Activated CD8-positive, alpha-beta memory T cell treated with anti-CD3 and anti-CD28 coated beads, Interleukin-2, amount 10 ng/mL, durations not matched to agents 7 days and 5 days (primary cell): ENCODE results near the gene LMBR1L. TPM values are rescaled to one million over a fixed set of nuclear protein-coding genes. Genes with fewer than 3 reads are reported as not detected.

Experiments used
- ATAC-seq: fragments of 150-1000 bp; cut with Tn5 transposase; one replicate; pipeline ENCODE4 v1.10.0; 2021; ENCODE audit warnings: moderate library complexity
- CTCF ChIA-PET: fragments of 350-600 bp; sonication (Branson Sonifier 250); formaldehyde crosslinking; loops from one replicate; lab custom pipeline; 2021; ENCODE audit warnings: antibody characterized with exemption; lab: Charles Lee
- DNase-seq: peaks from one replicate; pipeline ENCODE4 v3.0.0-alpha.2; 2020
- H3K27ac Mint-ChIP-seq: one replicate; pipeline ENCODE4 v1.8.0; 2021; ENCODE audit warnings: mild to moderate bottlenecking, mixed read lengths
- H3K27me3 Mint-ChIP-seq: one replicate; pipeline ENCODE4 v1.8.0; 2021; ENCODE audit warnings: mixed read lengths
- H3K36me3 Mint-ChIP-seq: one replicate; pipeline ENCODE4 v1.8.0; 2021; ENCODE audit warnings: mild to moderate bottlenecking, mixed read lengths
- H3K4me1 Mint-ChIP-seq: one replicate; pipeline ENCODE4 v1.8.0; 2021; ENCODE audit warnings: mixed read lengths
- H3K4me3 Mint-ChIP-seq: one replicate; pipeline ENCODE4 v1.8.0; 2021; ENCODE audit warnings: mild to moderate bottlenecking, moderate library complexity, mixed read lengths
- H3K9me3 Mint-ChIP-seq: one replicate; pipeline ENCODE4 v1.8.0; 2022; ENCODE audit warnings: low read depth, mixed read lengths
- total RNA-seq, 2 experiments: library from RNA; stranded (reverse); gene quantifications; one replicate each; pipeline ENCODE4 v1.2.3, GENCODE V29; 2021

LMBR1L gene
- total RNA-seq, 2 experiments from 2014 or later, result 46.9 to 53.4 TPM

GRCh38 chr12:49104822-49105221, 5.8 kb downstream of the LMBR1L start:
- H3K4me1 Mint-ChIP-seq, result peaks cover 22% of the 10 kb centered on the region
- ATAC-seq, result no peak
- no peak overlapping the region for H3K27ac Mint-ChIP-seq
- no peak overlapping the region for H3K4me3 Mint-ChIP-seq
- peaks cover 4% of the 10 kb centered on the region for H3K36me3 Mint-ChIP-seq
- DNase-seq, result no peak
- no peaks in the 10 kb centered on the region for H3K9me3 Mint-ChIP-seq
- CTCF ChIA-PET, result interaction anchor here (1.0 to 9.4 kb wide), 6 partner anchors 10 to 41 kb away, joined by 3 to 80 read pairs (median 6); partner anchors contain the start of genes DHH and RHEBL1
- H3K27me3 Mint-ChIP-seq, result no peaks in the 10 kb centered on the region

- Mint-ChIP-seq H3K4me3 (no peak overlapping the region), H3K4me1 (peaks cover 6% of the 10 kb centered on the region), H3K27me3 (peaks cover 5% of the 10 kb centered on the region), H3K9me3 (no peaks in the 10 kb centered on the region), H3K27ac (no peak overlapping the region), H3K36me3 (peaks cover 10% of the 10 kb centered on the region)
- ATAC-seq (no peak), DNase-seq (no peak)
- CTCF ChIA-PET, result interaction anchor here (0.8 to 11.8 kb wide), 11 partner anchors 8 to 112 kb away, joined by 3 to 222 read pairs (median 12); partner anchors contain the start of genes LMBR1L and TUBA1B
Observed at GRCh38 chr12:49100380-49100779, 10.3 kb downstream of the LMBR1L start.

GRCh38 chr12:49098703-49099102, 11.9 kb downstream of the LMBR1L start:
- CTCF ChIA-PET, result interaction anchor here (0.7 to 11.8 kb wide), 25 partner anchors 7 to 398 kb away, joined by 3 to 222 read pairs (median 4); partner anchors contain the start of genes KMT2D, LMBR1L, PRPH and RHEBL1
- peaks cover 21% of the 10 kb centered on the region for H3K27me3 Mint-ChIP-seq
- H3K36me3 Mint-ChIP-seq, result peaks cover 12% of the 10 kb centered on the region
- peaks cover 7% of the 10 kb centered on the region for H3K4me1 Mint-ChIP-seq
- no peak overlapping the region for H3K4me3 Mint-ChIP-seq
- H3K27ac Mint-ChIP-seq, result no peak overlapping the region
- ATAC-seq (no peak), DNase-seq (no peak)
- no peaks in the 10 kb centered on the region for H3K9me3 Mint-ChIP-seq

GRCh38 chr12:49098035-49098451, 12.6 kb downstream of the LMBR1L start:
- peak; percentile 56 for ATAC-seq
- no peaks in the 10 kb centered on the region for H3K9me3 Mint-ChIP-seq
- no peak overlapping the region for H3K4me3 Mint-ChIP-seq
- H3K36me3 Mint-ChIP-seq, result peaks cover 12% of the 10 kb centered on the region
- H3K4me1 Mint-ChIP-seq, result peaks cover 11% of the 10 kb centered on the region
- H3K27me3 Mint-ChIP-seq, result peaks cover 28% of the 10 kb centered on the region
- CTCF ChIA-PET, result interaction anchor here (0.7 to 11.8 kb wide), 25 partner anchors 11 to 414 kb away, joined by 3 to 222 read pairs (median 4); partner anchors contain the start of genes KMT2D, LMBR1L, PRPH and RHEBL1
- peak; percentile 77 for DNase-seq
- H3K27ac Mint-ChIP-seq, result no peak overlapping the region

DNA sequence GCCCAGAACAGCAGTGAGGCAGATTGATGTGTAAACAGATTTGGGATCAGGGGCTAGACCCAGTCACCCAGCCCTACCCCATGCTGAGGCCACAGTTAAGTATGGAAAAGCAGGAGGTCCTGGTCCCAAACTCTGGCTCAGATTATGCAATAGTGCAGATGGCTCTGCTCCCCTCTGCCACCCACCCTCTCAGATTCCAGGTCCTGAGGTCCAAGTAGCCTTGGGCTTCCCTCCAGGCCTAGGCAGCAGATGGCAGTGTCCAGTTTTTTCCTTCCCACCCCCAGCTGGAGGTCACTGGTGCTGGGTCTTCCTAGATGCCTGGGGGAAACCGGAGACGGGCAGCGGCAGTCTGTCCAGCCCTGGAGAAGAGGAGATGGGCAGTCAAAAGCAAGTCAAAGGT, 13.3 kb downstream of the LMBR1L start:
- no peaks in the 10 kb centered on the region for H3K9me3 Mint-ChIP-seq
- ATAC-seq, result no peak
- CTCF ChIA-PET, result interaction anchor here (0.7 to 11.8 kb wide), 15 partner anchors 11 to 415 kb away, joined by 3 to 222 read pairs (median 8); partner anchors contain the start of genes LMBR1L, PRPH, RHEBL1 and TUBA1B
- H3K27ac Mint-ChIP-seq, result no peak overlapping the region
- H3K36me3 Mint-ChIP-seq, result peaks cover 12% of the 10 kb centered on the region
- H3K27me3 Mint-ChIP-seq, result peaks cover 35% of the 10 kb centered on the region
- H3K4me1 Mint-ChIP-seq, result peaks cover 14% of the 10 kb centered on the region
- H3K4me3 Mint-ChIP-seq, result no peak overlapping the region
- DNase-seq, result no peak

DNA sequence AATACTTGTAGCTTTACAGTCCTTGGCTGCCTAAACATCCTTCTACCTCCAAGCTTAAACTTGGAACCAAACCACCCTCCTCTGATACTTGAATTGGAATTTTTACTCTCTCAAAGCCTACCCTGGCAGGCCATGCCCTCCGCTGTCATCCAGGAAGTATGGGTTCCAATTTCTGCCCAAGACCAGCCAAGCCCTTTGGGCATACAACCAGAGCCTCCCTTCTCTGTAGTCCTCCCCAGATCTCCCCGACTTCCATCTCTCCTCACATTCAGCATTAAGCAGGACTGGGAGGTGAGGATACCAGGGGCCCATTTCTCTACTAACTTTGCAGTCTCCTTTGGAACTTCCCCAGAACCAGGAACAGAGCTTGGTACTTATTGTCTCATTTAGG, 15.7 kb downstream of the LMBR1L start:
- H3K27me3 Mint-ChIP-seq, result peaks cover 57% of the 10 kb centered on the region

GRCh38 chr12:49094160-49094974, 16.3 kb downstream of the LMBR1L start, which contains the start of gene DHH:
Gene DHH, minus strand, starts transcription at chr12:49094801. Its CDS starts 289 bp downstream, at chr12:49094512.
- Mint-ChIP-seq H3K4me1 (peaks cover 40% of the 10 kb centered on the region), H3K9me3 (no peaks in the 10 kb centered on the region), H3K36me3 (peaks cover 8% of the 10 kb centered on the region), H3K4me3 (peak within 1 kb of the TSS; percentile 24), H3K27ac (no peak within 1 kb of the TSS), H3K27me3 (peaks cover 60% of the 10 kb centered on the region)
- ATAC-seq (no peak), DNase-seq (no peak)
- CTCF ChIA-PET, result interaction anchor here (0.8 to 11.8 kb wide), 15 partner anchors 8 to 244 kb away, joined by 3 to 222 read pairs (median 13); partner anchors contain the start of genes DDN, LMBR1L, RHEBL1 and TUBA1A

More for the DNA sequence above, 15.7 kb downstream of the LMBR1L start:
- no peak overlapping the region for H3K4me3 Mint-ChIP-seq
- H3K36me3 Mint-ChIP-seq, result peaks cover 8% of the 10 kb centered on the region
- H3K27ac Mint-ChIP-seq, result no peak overlapping the region
- DNase-seq (no peak), ATAC-seq (no peak)
- CTCF ChIA-PET, result interaction anchor here (0.6 to 11.8 kb wide), 10 partner anchors 8 to 728 kb away, joined by 3 to 222 read pairs (median 10); partner anchors contain the start of genes DDN, LMBR1L, TUBA1A and TUBA1B
- no peaks in the 10 kb centered on the region for H3K9me3 Mint-ChIP-seq
- H3K4me1 Mint-ChIP-seq, result peaks cover 36% of the 10 kb centered on the region

- Mint-ChIP-seq H3K4me1 (peaks cover 45% of the 10 kb centered on the region), H3K9me3 (no peaks in the 10 kb centered on the region), H3K4me3 (peak overlapping the region; percentile 24), H3K36me3 (peaks cover 8% of the 10 kb centered on the region), H3K27me3 (peaks cover 64% of the 10 kb centered on the region), H3K27ac (no peak overlapping the region)
- ATAC-seq, result no peak
- DNase-seq, result no peak
- CTCF ChIA-PET, result interaction anchor here (0.8 to 11.8 kb wide), 17 partner anchors 7 to 244 kb away, joined by 3 to 222 read pairs (median 13); partner anchors contain the start of genes DDN, LMBR1L, PRPH and RHEBL1
Observed at GRCh38 chr12:49093792-49094159, 16.9 kb downstream of the LMBR1L start.

DNA sequence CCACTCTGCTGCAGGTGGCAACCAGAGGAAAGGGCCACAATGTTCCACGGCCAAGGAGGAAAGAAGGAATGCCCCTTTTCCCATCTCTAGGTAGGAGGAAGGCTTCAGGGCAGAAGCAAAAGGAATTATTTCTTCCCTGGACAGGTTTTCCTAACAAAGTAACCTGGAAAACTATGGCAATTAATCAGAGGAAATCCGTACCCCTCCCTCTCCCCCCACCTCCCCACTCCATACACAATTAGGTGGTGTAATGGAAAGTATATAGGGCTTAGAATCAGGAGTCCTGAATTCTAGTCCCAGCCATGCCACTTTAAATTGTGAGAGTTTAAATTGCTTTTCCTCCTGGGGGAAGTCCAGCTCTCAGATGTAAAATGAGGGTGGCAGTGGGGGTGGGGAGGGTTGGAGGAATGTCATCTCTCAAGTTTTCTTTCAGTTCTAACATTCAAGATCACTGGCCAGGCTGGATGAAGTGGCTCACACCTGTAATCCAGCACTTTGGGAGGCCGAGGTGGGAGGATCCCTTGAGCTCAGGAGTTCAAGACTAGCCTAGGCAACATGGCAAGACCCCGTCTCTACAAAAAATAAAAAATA, 17.7 kb downstream of the LMBR1L start:
- Mint-ChIP-seq H3K4me1 (peaks cover 54% of the 10 kb centered on the region), H3K27ac (no peak overlapping the region)
- CTCF ChIA-PET, result interaction anchor here (0.6 to 11.8 kb wide), 24 partner anchors 8 to 239 kb away, joined by 3 to 222 read pairs (median 6); partner anchors contain the start of genes DDN, LMBR1L, PRPH and RHEBL1

GRCh38 chr12:49092086-49092815, 18.4 kb downstream of the LMBR1L start:
- H3K36me3 Mint-ChIP-seq, result peaks cover 8% of the 10 kb centered on the region
- H3K4me3 Mint-ChIP-seq, result peak overlapping the region; percentile 43
- peaks cover 60% of the 10 kb centered on the region for H3K4me1 Mint-ChIP-seq
- DNase-seq, result peak; percentile 73
- no peaks in the 10 kb centered on the region for H3K9me3 Mint-ChIP-seq
- no peak overlapping the region for H3K27ac Mint-ChIP-seq
- ATAC-seq, result peak; percentile 35
- CTCF ChIA-PET, result interaction anchor here (0.6 to 11.8 kb wide), 21 partner anchors 9 to 239 kb away, joined by 3 to 222 read pairs (median 5); partner anchors contain the start of genes DDN, LMBR1L and RHEBL1
- peaks cover 70% of the 10 kb centered on the region for H3K27me3 Mint-ChIP-seq

More for the DNA sequence above, 17.7 kb downstream of the LMBR1L start:
- no peak overlapping the region for H3K4me3 Mint-ChIP-seq
- DNase-seq (no peak), ATAC-seq (no peak)
- H3K9me3 Mint-ChIP-seq, result no peaks in the 10 kb centered on the region
- H3K27me3 Mint-ChIP-seq, result peaks cover 70% of the 10 kb centered on the region
- peaks cover 8% of the 10 kb centered on the region for H3K36me3 Mint-ChIP-seq

- CTCF ChIA-PET, result interaction anchor here (1.0 to 11.8 kb wide), 18 partner anchors 9 to 145 kb away, joined by 3 to 222 read pairs (median 8); partner anchors contain the start of genes DDN, LMBR1L and RHEBL1
- no peak for ATAC-seq
- Mint-ChIP-seq H3K36me3 (peaks cover 8% of the 10 kb centered on the region), H3K27me3 (peaks cover 70% of the 10 kb centered on the region), H3K4me1 (peaks cover 65% of the 10 kb centered on the region), H3K4me3 (no peak overlapping the region), H3K9me3 (no peaks in the 10 kb centered on the region), H3K27ac (no peak overlapping the region)
- no peak for DNase-seq
Observed at GRCh38 chr12:49091836-49092085, 18.9 kb downstream of the LMBR1L start.

DNA sequence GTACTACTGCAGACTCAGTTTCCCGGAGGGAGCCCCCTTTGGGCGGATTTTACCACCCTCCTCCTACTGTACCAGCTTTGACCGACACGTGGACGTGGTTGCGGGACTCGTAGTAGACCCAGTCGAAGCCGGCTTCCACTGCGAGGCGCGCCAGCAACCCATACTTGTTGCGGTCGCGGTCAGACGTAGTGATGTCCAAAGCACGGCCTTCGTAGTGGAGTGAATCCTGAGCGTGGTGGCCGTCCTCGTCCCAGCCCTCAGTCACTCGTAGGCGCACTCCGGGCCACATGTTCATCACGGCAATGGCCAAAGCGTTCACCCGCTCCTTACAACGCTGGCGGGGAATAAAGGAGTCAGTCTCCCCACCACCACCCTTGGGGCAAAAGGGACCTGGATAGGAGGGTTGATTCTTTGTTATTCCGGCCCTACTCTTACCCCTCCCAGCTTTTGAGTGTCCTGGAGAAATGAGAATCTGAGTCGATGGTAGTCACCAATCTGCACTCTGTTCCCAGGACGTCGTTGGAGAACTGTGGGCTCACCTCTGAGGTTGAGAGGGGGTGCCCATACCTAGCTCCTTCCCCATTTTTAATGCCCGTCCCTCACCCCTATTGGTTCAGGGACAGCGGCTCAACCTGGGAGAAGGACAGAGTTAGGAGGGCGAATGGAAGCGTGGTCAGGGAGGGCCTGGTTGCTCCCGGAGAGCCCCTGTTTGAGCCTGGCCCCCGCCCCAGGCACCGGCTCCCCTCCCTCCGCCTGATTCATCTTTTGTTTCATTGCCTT, 19.4 kb downstream of the LMBR1L start:
- Mint-ChIP-seq H3K27ac (no peak overlapping the region), H3K9me3 (no peaks in the 10 kb centered on the region), H3K27me3 (peaks cover 70% of the 10 kb centered on the region), H3K36me3 (peaks cover 8% of the 10 kb centered on the region), H3K4me1 (peaks cover 70% of the 10 kb centered on the region), H3K4me3 (no peak overlapping the region)
- CTCF ChIA-PET, result interaction anchor here (1.1 to 11.8 kb wide), 15 partner anchors 10 to 146 kb away, joined by 3 to 222 read pairs (median 11); partner anchors contain the start of genes DDN, LMBR1L and RHEBL1
- DNase-seq, result no peak
- no peak for ATAC-seq
